ENCODE measurements around the gene TAF8.

Gene TAF8

DNA sequence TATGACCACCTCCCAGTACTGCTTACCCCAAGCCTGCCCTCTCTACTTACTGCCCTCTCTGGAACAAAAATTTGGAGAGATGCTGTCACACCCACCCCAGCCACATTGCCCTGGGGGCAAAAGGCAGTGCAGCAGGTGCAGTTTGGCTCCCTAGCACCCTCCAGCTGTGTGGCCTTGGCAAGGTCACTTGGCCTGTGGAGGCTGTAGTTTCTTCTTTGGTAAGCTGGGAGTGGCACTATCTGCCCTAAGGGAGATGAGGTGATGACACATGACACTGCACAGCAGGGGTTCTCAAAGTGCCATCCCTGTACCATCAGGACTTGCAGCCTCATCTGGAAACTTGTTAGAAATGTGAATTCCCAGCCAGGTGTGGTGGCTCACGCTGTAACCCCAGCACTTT is 44.8 kb downstream of the TAF8 start:
- no peak for DNase-seq (ENCODE audit: low read depth in 4 of 4, low spot score in 1 of 4)

- DNase-seq (ENCODE audit: low read depth in 4 of 4, low spot score in 1 of 4): no peak
Observed at GRCh38 chr6:42095776-42096541, 45.6 kb downstream of the TAF8 start.

- no peak for DNase-seq (ENCODE audit: low read depth in 4 of 4, low spot score in 1 of 4)
Observed at GRCh38 chr6:42099340-42100028, 49.2 kb downstream of the TAF8 start.

DNA sequence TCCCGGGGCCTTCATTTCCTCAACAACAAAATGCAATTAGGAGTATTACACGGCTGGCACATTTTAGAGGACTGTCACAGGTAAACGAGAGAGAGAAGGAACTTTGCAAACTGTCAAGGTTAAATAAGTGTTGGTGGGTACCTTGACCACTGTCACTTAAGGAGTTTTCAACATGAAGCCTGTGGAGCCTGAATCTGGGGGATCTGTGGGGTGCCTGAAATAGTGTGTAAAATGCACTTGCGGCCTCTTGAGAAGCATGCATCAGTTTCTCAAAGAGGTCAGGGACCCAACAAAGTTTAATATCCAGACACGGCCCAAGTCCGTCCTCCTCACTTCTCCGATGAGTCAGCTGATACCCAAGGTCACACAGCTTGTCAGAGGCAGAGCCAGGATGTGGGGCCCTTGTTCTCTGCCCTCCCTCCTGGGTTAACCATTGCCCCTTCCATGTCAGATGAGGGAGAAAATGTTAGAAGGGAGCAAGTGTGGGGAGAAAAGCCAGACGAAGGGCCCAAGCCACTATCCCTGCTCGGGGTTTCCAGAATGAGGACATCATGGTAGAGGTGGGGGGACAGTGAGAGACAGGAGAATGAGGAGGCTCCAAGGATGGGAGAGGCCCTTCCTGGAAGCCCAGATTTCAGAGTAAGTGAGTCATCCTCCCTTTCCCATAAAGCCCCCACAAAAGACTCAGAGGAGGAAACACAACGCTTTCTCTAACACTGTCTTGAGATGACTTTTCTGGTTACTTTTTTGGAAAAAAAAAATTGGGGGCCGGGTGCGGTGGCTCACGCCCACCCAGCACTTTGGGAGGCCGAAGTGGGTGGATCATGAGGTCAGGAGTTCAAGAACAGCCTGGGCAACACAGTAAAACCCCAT is 49.9 kb downstream of the TAF8 start:
- no peak for DNase-seq (ENCODE audit: low read depth in 4 of 4, low spot score in 1 of 4)

GRCh38 chr6:42101186-42101657 is 50.9 kb downstream of the TAF8 start:
- no peak for DNase-seq (ENCODE audit: low read depth in 4 of 4, low spot score in 1 of 4)

DNA sequence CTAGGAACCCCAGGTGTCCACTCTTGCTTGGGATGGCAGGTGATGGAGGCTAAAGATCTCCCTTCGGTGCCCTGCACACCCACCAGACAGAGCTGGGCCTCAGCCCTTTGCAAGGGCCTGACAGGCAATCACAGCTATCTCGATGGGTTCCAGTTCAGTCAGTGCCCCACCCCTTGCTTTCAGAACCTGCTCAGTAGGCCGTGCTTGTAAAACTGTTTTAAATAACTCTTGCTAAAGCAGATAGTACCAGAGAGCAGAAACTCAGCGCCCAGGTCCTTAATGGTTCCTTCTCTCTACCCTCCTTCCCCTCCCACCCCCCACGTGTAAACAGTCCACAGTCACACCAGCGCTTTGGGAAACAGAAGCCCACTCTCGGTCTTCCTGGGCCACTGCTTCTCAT is 52.9 kb downstream of the TAF8 start:
- DNase-seq (ENCODE audit: low read depth in 4 of 4, low spot score in 1 of 4): no peak

- no peak for DNase-seq (ENCODE audit: low read depth in 4 of 4, low spot score in 1 of 4)
Observed at GRCh38 chr6:42103753-42104094, 53.4 kb downstream of the TAF8 start.

- peak; percentile 36 to 74 (median 62) for DNase-seq (ENCODE audit: low read depth in 4 of 4, low spot score in 1 of 4)
Observed at GRCh38 chr6:42104095-42104803, 53.9 kb downstream of the TAF8 start.

DNA sequence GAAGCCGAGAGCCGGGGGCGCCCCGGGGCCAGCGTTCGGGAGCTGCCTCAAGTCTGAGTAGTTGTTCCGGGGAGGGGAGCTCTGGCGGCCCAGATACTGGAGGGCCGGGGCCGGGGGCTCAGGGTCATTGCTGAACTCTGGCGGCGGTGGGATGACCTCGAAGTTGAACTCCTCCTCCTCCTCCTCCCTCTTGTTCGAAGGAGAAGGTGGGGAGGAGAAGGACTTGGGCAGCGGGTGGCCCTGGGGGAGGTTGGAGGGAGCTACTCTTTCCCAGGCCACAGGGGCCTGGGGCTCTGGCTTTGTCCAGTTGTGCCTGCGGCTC is 54.4 kb downstream of the TAF8 start:
- DNase-seq (ENCODE audit: low read depth in 4 of 4, low spot score in 1 of 4): no peak

DNA sequence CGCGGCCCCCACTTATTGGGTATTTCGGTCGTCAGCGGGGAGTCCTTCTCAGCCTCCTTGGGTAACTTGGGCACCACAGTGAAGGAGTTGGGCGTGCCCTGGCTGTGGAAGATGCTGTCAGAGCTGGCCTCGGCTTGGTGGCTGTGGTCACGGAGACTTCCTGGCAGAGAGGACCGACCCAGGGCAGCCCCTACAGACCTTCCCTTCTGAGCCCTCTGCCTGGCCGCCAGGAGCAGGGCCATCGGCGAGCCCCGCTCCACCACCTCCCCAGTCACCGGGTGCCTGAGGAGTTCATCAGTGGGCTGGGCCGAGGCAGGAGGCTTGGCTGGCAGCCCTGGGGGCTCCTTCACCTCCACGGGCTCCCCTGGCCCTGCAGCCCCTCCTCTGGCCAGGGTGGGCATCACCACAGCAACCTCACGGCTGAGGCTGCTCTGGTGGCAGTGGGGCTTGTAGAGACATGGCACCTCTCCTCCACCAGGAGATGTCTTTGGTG is 54.9 kb downstream of the TAF8 start:
- DNase-seq (ENCODE audit: low read depth in 4 of 4, low spot score in 1 of 4): no peak

DNA sequence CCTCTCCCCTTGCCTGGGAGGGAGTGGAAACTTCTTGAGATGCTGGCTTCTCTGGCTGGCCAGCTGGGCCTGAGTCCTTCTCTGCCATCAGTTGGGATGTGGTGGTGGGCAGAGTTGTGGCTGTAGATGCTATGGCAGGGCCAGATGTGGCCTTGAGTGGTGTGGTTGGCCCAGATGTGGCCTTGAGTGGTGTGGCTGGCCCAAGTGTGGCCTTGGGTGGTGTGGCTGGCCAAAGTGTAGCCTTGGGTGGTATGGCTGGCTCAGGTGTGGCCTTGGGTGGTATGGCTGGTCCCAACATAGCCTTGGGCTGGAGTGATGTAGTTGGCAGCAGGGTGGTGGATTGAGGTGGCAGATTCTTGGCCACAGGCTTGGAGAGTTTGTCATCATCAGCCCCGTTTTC is 55.4 kb downstream of the TAF8 start:
- no peak for DNase-seq (ENCODE audit: low read depth in 4 of 4, low spot score in 1 of 4)

GRCh38 chr6:42106112-42107023 is 56.0 kb downstream of the TAF8 start:
- no peak for DNase-seq (ENCODE audit: low read depth in 4 of 4, low spot score in 1 of 4)

- no peak for DNase-seq (ENCODE audit: low read depth in 4 of 4, low spot score in 1 of 4)
Observed at GRCh38 chr6:42108071-42108470, 57.7 kb downstream of the TAF8 start.

GRCh38 chr6:42110683-42111082 is 60.4 kb downstream of the TAF8 start:
- DNase-seq (ENCODE audit: low read depth in 4 of 4, low spot score in 1 of 4): no peak

DNA sequence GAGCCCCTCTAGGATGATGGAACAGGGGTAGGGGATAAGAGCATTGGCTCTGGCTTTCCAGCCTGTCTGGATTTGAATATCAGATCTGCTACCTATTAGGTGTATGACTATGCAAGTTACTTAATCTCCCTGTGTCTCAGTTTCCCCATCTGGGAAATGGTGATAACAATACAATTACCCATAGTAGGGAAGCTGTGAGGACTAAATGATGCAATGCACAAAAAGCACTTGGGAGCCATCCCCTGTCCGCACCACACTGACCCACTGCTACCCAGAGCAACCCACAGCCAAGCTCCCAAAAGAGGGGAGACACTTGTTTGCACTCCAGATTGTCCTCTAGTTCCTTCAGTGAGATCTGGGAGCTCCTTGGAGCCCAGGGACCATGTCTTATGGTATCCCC is 62.0 kb downstream of the TAF8 start:
- DNase-seq (ENCODE audit: low read depth in 4 of 4, low spot score in 1 of 4): no peak

DNA sequence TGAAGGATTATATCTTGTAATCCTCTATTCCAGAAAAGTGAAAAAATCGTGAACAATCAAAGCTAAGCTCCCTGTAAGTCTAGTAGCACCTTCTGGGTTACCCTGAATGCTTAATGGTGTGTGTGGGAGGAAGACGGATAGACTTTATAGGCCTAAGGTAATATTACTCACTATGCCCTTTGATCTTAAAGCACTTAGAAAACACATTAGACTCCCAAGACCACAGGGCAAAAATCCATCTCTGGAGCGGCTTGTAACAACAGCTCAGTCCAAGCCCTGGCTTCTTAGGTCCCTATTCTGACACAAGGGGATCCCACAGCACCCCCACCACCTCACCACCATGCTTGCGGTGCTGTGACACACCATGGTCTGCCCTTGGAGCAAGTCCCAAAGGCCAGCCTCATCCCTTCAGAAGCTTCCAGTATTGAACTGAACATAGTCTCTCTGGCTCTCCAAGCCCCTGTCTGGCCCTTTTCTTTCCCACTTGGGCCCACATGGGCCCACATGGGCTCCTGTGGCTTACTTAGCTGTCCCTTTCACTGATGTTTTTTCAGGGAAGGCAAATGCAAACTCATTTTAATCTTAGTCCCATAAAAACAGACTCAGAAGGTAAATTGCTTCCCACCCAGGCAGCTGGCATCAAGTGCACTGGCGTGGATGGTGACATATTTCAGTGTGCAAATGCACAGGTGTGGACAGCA is 63.8 kb downstream of the TAF8 start:
- no peak for DNase-seq (ENCODE audit: low read depth in 4 of 4, low spot score in 1 of 4)

DNA sequence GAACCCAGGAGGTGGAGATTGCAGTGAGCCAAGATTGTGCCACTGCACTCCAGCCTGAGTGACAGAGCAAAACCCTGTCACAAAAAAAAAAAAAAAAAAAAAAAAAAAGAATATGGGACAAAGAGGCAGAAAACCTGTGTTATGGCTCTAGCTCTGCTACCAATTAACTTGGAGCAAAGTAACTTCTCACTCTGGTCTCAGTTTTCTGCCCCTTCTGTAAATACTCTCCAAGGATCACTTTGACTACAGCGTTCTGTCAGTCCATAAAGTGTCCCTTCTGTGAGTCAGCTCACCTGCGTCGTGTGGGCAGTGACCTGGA is 67.5 kb downstream of the TAF8 start:
- no peak for DNase-seq (ENCODE audit: low read depth in 4 of 4, low spot score in 1 of 4)

DNA sequence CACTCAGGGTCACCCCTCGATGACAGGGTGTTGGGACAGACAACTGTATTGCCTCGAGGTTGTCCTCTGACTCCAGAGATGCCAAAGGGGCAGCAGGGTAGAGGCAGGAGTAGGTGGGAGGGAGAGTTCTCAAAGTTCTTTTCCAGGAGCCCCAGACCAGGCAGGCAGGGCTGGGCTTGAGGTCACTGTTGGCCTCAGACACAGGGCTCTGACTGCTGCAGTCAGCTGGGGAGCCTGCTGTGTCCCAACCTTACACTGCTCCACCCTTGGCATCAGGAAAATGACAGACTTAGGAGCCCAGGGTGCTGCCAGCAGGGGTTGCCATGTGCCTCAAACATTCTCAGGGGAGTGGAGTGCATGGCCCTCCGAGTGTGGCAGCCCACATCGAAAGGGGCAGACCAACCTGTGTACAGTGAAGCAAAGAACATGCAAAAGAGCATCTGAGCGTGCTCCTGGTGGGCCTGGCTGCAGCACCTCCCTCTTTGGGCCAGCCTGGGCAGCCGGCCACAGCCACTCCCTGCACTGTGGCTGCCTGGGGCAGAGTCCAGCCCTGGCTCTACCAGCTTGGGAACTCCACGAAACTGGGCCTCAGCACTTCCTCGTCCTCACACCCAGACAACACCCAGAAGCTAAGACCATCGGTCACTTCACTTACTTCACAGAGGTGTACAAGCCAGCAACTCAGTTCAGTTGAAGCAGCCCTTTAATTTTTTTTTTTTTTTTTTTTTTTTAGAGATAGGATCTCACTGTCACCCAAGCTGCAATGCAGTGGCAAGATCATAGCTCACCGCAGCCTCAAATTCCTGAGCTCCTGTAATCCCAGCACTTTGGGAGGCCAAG is 68.1 kb downstream of the TAF8 start:
- no peak for DNase-seq (ENCODE audit: low read depth in 4 of 4, low spot score in 1 of 4)
